ENCODE measurements around the gene TNNI2.
A peak's percentile ranks its signal among the peaks of the same experiment; 100 is the strongest.

The TNNI2 gene

DNA sequence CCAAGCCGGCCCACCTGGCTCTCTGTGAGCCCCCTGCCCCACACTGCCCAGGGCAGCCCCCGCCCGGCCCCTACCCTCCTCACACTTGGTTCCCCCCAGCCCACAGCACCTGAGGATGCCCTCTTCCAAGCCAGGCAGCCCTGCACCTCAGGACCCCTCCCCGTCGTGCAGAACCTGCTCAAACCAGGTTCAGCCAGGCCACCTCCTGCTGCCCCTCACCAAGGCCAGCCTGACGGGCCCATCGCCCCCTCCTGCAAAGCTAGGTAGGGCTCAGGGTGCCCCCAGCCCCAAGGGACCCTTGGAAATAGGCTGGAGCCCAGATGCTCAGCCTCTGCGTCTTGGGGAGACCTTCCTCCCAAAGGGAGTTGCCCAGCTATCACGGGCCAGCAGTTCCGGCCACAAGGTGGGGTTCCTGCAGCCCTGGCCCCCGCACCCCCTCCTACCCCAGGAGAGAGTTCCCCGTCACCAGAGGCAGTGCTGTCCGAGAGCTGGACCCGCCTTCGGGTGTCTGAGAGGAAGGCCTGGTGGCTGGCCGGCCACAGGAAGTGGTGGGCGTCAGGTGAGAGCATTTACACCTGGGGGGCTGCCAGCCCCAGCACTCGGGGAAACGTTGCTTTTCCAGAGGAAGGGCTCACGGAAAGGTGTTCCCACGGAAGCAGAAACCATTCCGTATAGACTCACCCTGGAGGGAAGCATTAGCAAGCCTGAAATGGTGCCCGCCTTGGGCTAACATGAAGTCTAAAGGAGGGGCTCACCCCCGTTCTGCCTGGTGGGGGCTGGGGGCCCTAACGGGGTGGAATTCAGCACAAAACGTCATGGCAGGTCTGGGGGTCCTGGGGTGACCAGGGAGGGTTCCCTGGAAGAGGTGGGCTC, 7.2 kb upstream of the TNNI2 start:
- DNase-seq, result peak in 4 of 10 donors; percentile 22 to 83 (median 73)

GRCh38 chr11:1832211-1832919, 6.4 kb upstream of the TNNI2 start:
- DNase-seq, result peak in 9 of 10 donors; percentile 40 to 93 (median 68)
- intact Hi-C loops (cut with DNase I), result loop anchor here (1.0 kb wide), 2 partner anchors 138 to 180 kb away; no protein-coding TSS in a partner anchor

More for the DNA sequence above, 7.2 kb upstream of the TNNI2 start:
- intact Hi-C loops (cut with DNase I), result loop anchor here (1.0 kb wide), 2 partner anchors 137 to 179 kb away; no protein-coding TSS in a partner anchor

DNA sequence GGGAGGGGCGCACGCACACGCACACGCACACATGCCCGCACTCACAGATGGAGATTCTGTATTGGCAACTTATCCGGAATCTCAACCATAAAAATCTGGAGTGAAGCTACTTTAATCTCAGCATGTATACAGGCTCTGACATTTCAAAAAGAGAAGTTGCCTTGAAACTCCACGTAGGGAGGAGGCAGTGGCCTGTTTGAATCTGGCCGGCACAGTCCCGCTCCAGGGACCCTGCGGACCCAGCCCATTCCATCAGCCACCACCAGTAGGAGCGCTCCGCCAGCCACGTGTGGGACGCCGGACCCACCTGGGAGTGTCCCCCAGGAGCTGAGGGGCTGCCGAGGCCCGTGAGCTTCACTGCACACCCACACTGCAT, 5.9 kb upstream of the TNNI2 start:
- intact Hi-C loops (cut with DNase I), result loop anchor here (1.0 kb wide), 2 partner anchors 139 to 181 kb away; no protein-coding TSS in a partner anchor
- DNase-seq, result peak in 4 of 10 donors; percentile 24 to 84 (median 52)

GRCh38 chr11:1834062-1834610, 4.6 kb upstream of the TNNI2 start:
- intact Hi-C loops (cut with DNase I), result no loop called here
- peak in 3 of 10 donors; percentile 41 to 85 (median 70) for DNase-seq

DNA sequence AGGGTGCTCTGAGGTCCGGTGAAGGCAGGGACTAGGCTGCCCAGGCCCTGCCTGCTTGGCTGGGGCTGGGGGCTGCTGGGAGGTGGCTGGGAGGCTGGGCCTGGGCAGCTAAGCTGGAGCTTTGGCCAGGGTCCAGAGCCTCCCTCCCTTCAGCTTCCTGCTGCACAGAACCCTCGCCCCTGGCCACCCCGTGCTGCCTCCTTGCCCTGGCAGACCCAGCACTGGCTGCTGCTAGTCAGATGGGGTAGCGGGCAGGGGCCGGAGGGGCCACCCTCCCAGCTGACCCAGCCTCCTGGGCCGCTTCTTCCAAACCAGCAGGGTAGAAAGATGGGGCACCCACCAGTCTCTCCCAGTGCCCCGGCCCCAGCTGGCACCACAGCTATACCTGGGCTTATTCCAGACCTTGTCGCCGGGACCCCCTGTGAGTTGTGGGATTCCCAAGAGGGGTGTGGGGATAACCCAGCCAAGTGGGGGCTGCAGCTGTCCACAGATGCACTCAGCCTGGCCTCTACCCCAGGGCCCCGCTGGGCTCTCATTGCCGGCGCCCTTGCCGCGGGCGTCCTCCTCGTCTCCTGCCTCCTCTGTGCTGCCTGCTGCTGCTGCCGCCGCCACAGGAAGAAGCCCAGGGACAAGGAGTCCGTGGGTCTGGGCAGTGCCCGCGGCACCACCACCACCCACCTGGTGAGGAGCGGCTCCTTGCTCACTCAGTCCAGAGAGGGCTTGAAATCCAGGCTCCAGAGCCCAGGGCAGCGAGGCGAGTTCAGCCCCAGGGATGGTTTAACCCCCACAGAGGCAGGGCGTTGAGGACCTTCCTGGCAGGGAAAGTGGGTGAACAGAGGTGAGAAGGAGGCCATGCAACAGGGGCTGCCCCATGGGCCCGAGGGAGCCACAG, 3.8 kb upstream of the TNNI2 start, which contains the start of gene SYT8:
TSS of gene SYT8 (plus strand) at position 212 of the 892 bp plus-strand sequence. CDS start at position 328, 116 bp downstream.
- intact Hi-C loops (cut with DNase I), result no loop called here
- DNase-seq, result peak in 3 of 10 donors; percentile 50 to 81 (median 72)

DNA sequence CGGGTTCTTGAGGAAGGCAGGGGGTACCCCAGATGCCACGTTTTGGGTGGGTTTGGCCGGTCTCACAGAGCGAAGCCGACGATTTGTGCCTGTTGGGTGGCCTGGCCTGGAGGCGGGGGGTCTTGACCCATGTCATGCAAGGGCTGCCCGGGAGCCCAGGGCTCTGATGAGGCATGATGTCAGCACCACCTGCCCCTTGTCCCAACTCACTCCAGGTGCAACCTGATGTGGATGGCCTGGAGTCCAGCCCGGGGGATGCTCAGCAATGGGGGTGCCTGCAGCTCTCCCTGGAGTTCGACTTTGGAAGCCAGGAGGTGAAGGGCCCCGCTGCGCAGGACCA, 3.1 kb upstream of the TNNI2 start:
- intact Hi-C loops (cut with DNase I), result loop anchor here (2.0 kb wide), 1 partner anchor 317 kb away; no protein-coding TSS in a partner anchor
- DNase-seq, result peak in 4 of 10 donors; percentile 16 to 78 (median 61)

- intact Hi-C loops (cut with DNase I), result loop anchor here (2.0 kb wide), 1 partner anchor 317 kb away; no protein-coding TSS in a partner anchor
- DNase-seq, result peak in 4 of 10 donors; percentile 20 to 84 (median 71)
These were observed 2.5 kb upstream of the TNNI2 start for GRCh38 chr11:1836011-1836945.

- peak in 9 of 10 donors; percentile 47 to 93 (median 68) for DNase-seq
- intact Hi-C loops (cut with DNase I), result loop anchor here (2.0 kb wide), 1 partner anchor 315 kb away; no protein-coding TSS in a partner anchor
These were observed 1.4 kb upstream of the TNNI2 start for GRCh38 chr11:1837171-1838076.

DNA sequence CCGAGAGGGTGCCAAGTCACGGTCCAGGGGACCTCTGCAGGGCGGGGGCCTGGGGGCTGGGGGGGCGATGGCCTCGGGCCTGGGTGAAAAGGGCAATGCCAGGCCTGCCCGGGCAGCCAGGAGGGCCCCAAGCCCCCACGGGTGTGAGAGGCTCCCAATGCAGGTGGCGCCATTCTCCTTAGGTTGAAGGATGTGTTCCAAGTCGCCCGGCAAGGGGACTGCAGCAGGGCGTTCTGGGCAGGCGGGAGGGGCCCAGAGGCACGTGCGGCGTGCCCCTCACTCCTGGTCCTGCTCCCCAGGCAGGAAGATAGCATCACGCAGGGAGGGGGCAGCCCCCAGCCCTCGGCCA, 730 bp upstream of the TNNI2 start:
- intact Hi-C loops (cut with DNase I), result no loop called here
- peak in 1 of 10 donors; percentile 78 for DNase-seq

GRCh38 chr11:1839204-1839923, 583 bp downstream of the TNNI2 start:
- peak in 2 of 10 donors; percentile 0 to 75 for DNase-seq
- intact Hi-C loops (cut with DNase I), result no loop called here

DNA sequence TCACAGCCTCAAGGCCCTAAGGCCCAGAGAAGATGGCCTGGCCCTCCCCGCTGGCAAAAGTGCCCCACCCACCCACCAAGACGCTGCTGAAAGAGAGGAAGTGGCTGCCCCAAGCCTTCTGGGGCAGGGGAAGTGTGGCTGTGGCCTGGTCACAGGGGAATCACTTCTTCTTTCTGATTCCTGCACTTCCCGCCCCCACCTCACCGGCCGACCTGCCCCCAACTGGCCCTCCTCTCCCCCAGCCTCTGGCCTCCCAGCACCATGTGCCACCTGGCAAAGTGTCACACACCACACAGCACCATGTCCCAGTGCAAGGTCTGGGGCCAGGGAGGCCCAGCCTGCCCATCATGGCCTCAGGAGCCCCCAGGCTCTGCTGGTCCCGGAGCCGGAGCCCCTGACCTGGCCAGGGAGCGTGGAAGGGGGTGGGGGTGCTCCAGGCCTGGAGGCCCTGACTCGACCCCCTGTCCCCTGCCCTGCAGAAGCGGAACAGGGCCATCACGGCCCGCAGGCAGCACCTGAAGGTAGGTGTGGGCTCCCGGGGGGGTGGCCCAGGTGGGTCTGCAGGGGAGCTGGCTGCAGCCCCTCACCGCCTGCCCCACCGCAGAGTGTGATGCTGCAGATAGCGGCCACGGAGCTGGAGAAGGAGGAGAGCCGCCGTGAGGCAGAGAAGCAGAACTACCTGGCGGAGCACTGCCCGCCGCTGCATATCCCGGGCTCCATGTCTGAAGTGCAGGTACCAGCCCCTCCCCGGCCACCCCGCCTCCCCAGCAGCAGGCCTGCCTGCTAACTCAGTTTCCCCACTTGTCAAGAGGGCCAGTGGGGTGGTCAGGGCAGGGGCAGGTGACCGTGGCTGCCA, 1.4 kb downstream of the TNNI2 start:
- intact Hi-C loops (cut with DNase I), result no loop called here
- DNase-seq, result peak in 4 of 10 donors; percentile 27 to 83 (median 72)

- intact Hi-C loops (cut with DNase I), result no loop called here
- DNase-seq, result peak in 4 of 10 donors; percentile 22 to 80 (median 68)
These were observed 2.1 kb downstream of the TNNI2 start for GRCh38 chr11:1840780-1841480.

GRCh38 chr11:1841511-1842148, 2.8 kb downstream of the TNNI2 start:
- intact Hi-C loops (cut with DNase I), result no loop called here

More at GRCh38 chr11:1841511-1842148, 2.8 kb downstream of the TNNI2 start:
- DNase-seq, result peak in 3 of 10 donors; percentile 65 to 84 (median 78)

Data from posterior cingulate gyrus (tissue), 11 donors.